Lung (tissue), 12 donors: Measurements from ENCODE around the gene ADAT1. TPM values are rescaled to one million over a fixed set of nuclear protein-coding genes. Genes with fewer than 3 reads are reported as not detected.

ENCODE experiments used
- ATAC-seq: fragments of 200-7000 bp; cut with Tn5 transposase; one replicate; pipeline ENCODE4 v1.9.1; 2020; ENCODE audit warnings: moderate number of reproducible peaks; ENCODE audit not compliant: insufficient read depth, low FRiP score
- DNase-seq, 3 donors: peaks; one replicate each; pipeline ENCODE4 v3.0.0-alpha.2; 2013 to 2017
- H3K27ac ChIP-seq, 2 donors: one replicate each; pipeline ENCODE4 v1.5.1; 2013; ENCODE audit warnings: mild to moderate bottlenecking in 2 of 2, moderate library complexity in 2 of 2, control low read depth in 1 of 2, inconsistent platforms in 1 of 2, low read depth in 1 of 2, low read length in 1 of 2
- H3K27me3 ChIP-seq, 3 donors: one replicate each; pipeline ENCODE4 v1.5.1; 2013; ENCODE audit warnings: low read length in 2 of 3; ENCODE audit not compliant: control insufficient read depth in 3 of 3, insufficient read depth in 3 of 3
- H3K36me3 ChIP-seq, 4 donors: one replicate each; pipeline ENCODE4 v1.5.1; 2013; ENCODE audit warnings: low read length in 4 of 4, mild to moderate bottlenecking in 1 of 4, moderate library complexity in 1 of 4; ENCODE audit not compliant: control insufficient read depth in 4 of 4, insufficient read depth in 4 of 4
- H3K4me1 ChIP-seq, 5 donors: one replicate each; pipeline ENCODE4 v1.5.1; 2013; ENCODE audit warnings: low read length in 5 of 5, mild to moderate bottlenecking in 2 of 5, moderate library complexity in 1 of 5; ENCODE audit not compliant: control insufficient read depth in 5 of 5, insufficient read depth in 5 of 5
- H3K4me3 ChIP-seq: one replicate; pipeline ENCODE4 v1.5.1; 2013; ENCODE audit warnings: mild to moderate bottlenecking, control low read depth, moderate library complexity
- H3K9ac ChIP-seq, 2 donors: one replicate each; pipeline ENCODE4 v1.5.1; 2013; ENCODE audit warnings: low read length in 2 of 2, control low read depth in 1 of 2; ENCODE audit not compliant: insufficient read depth in 1 of 2
- H3K9me3 ChIP-seq, 4 donors: one replicate each; pipeline ENCODE4 v1.5.1; 2013; ENCODE audit warnings: low read length in 3 of 4, mild to moderate bottlenecking in 1 of 4, moderate library complexity in 1 of 4; ENCODE audit not compliant: control insufficient read depth in 4 of 4, insufficient read depth in 3 of 4
- WGBS, 2 donors: extraction: QIAGEN DNeasy Blood & Tissue Kit; methylation state at CpG; one replicate each; pipeline ENCODE4 v1.1.7; 2013; 5-methylcytosine and 5-hydroxymethylcytosine counted together
- polyA plus RNA-seq, 2 donors: library from polyadenylated mRNA; stranded (reverse); fragments of 200-250 nt; gene quantifications; one replicate each; pipeline ENCODE4 v1.2.1, GENCODE V29; 2013
- total RNA-seq, 2 donors: library from RNA; depleted of rRNA in 1 of 2; stranded (reverse); fragments of >200 nt in 1 of 2; gene quantifications; one replicate each; pipeline ENCODE4 v1.2.1, GENCODE V29; 2014 to 2021
- TF ChIP-seq, protein P1 (sequence below): IDR thresholded peaks from 2 replicates; pipeline ENCODE4 v1.5.1; 2012; ENCODE audit warnings: mild to moderate bottlenecking; ENCODE audit errors: control extremely low read depth, extremely low read depth
- donor health status: control.
- donor health status: control.
- donor health status: Bipolar disorder and iron deficiency.
- donor health status: healthy.
- donor health status: DM: yes; HTN: yes; CAD: no.

The ADAT1 gene
- total and polyA plus RNA-seq, 4 donors: 14.2 to 52.6 (median 39.3) TPM

DNA sequence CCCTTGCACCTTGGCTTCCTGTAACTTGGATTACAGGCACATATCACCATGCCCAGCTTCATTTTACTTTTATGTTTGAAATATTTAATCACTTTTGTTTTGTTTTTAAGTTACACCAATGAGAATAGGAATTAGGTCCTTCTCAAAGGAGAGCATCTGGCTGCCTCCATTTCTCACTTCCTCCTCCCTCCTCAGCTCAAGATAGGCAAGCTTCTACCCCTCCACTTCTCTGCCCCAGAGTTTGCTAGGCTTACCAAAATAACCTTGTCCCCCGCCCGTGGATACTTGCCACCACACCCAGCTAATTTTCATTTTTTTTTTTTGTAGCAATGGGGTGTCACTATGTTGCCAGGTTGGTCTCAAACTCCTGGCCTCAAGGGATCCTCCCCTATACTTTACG is 39.0 kb downstream of the ADAT1 start:
- TF ChIP-seq, protein P1, sequence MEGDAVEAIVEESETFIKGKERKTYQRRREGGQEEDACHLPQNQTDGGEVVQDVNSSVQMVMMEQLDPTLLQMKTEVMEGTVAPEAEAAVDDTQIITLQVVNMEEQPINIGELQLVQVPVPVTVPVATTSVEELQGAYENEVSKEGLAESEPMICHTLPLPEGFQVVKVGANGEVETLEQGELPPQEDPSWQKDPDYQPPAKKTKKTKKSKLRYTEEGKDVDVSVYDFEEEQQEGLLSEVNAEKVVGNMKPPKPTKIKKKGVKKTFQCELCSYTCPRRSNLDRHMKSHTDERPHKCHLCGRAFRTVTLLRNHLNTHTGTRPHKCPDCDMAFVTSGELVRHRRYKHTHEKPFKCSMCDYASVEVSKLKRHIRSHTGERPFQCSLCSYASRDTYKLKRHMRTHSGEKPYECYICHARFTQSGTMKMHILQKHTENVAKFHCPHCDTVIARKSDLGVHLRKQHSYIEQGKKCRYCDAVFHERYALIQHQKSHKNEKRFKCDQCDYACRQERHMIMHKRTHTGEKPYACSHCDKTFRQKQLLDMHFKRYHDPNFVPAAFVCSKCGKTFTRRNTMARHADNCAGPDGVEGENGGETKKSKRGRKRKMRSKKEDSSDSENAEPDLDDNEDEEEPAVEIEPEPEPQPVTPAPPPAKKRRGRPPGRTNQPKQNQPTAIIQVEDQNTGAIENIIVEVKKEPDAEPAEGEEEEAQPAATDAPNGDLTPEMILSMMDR: no peak

DNA sequence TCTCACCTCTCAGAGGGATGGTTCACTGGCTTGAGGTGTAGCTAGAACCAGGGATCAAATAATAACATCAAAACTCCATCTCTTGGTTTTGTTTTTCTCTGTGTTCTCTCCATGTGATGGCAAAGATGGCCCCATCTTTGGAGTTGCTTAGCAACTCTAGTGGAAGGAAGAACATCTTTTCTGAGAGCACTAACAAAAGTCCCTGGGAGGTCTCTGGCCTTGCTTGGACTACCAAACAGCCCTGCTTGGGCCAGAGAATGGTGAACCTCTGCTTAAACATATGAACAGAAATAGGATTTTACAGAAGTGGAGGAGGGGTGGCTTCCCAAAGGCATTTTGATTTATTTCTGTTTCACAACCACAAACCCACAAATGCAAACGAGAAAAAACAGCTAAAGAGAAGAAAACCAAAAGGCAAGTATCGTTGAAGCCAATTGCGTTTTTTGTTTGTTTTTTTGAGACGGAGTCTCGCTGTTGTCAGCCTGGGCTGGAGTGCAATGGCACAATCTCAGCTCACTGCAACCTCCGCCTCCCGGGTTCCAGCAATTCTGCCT is 43.7 kb downstream of the ADAT1 start:
- Histone ChIP-seq H3K27me3 (no peaks in the 10 kb centered on the region), H3K9ac (no peak overlapping the region), H3K4me1 (peaks cover 0 to 7% (median 0%) of the 10 kb centered on the region in 5 donors), H3K27ac (no peak overlapping the region), H3K36me3 (peaks cover 11 to 33% (median 24%) of the 10 kb centered on the region in 4 donors), H3K9me3 (no peaks in the 10 kb centered on the region), H3K4me3 (no peak overlapping the region)
- ATAC-seq (no peak), DNase-seq (no peak)
- WGBS, 2 donors: 60 to 74% methylated on average over 7 of the region's 7 CpGs
- TF ChIP-seq, protein P1: no peak

More for the DNA sequence above, 39.0 kb downstream of the ADAT1 start:
- H3K9me3 ChIP-seq: no peaks in the 10 kb centered on the region
- H3K27me3 ChIP-seq: no peaks in the 10 kb centered on the region
- DNase-seq: no peak
- no peak overlapping the region for H3K27ac ChIP-seq
- H3K4me1 ChIP-seq: peaks cover 0 to 2% (median 0%) of the 10 kb centered on the region in 5 donors
- no peak overlapping the region for H3K9ac ChIP-seq
- WGBS, 2 donors: 74 to 86% methylated on average over 3 of the region's 3 CpGs
- H3K4me3 ChIP-seq: no peak overlapping the region
- peaks cover 4 to 10% (median 6%) of the 10 kb centered on the region in 4 donors for H3K36me3 ChIP-seq
- ATAC-seq: no peak

DNA sequence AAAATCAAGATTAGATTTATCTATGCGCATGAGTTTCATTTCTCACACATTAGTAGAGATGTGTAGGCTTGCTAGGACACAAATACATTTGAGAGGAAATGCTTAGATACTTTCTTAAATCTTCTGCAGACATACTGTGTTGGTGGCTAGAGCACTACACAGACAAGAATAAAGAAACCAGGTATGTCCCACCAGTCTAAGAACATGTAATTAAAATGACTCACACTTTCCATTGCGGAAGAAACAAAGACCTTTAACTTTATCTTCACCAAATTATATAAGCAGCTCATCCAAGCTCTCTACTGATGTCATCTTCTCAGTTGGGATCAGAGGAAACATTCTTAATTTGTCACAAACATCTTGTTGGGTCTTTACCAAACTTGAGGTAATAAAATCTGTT is 44.4 kb downstream of the ADAT1 start:
- H3K27ac ChIP-seq: no peak overlapping the region
- no peak for ATAC-seq

More for the DNA sequence above, 44.4 kb downstream of the ADAT1 start:
- DNase-seq: no peak
- peaks cover 14 to 36% (median 29%) of the 10 kb centered on the region in 4 donors for H3K36me3 ChIP-seq
- 92 to 97% methylated on average over 2 of the region's 2 CpGs for WGBS, 2 donors
- TF ChIP-seq, protein P1: no peak
- H3K4me1 ChIP-seq: peaks cover 0 to 7% (median 0%) of the 10 kb centered on the region in 5 donors
- H3K9me3 ChIP-seq: no peaks in the 10 kb centered on the region
- no peak overlapping the region for H3K4me3 ChIP-seq
- H3K9ac ChIP-seq: no peak overlapping the region
- no peaks in the 10 kb centered on the region for H3K27me3 ChIP-seq
